Activated naive CD8-positive, alpha-beta T cell treated with anti-CD3 and anti-CD28 coated beads for 36 hours (primary cell): ENCODE results near the gene POFUT2. TPM values are rescaled to one million over a fixed set of nuclear protein-coding genes. Genes with fewer than 3 reads are reported as not detected.

Experiments
- DNase-seq: peaks from one replicate; pipeline ENCODE4 v3.0.0; 2021
- H3K27ac Mint-ChIP-seq: one replicate; pipeline ENCODE4 v1.8.0; 2022; ENCODE audit warnings: mild to moderate bottlenecking, moderate library complexity, mixed read lengths
- H3K27me3 Mint-ChIP-seq: one replicate; pipeline ENCODE4 v1.8.0; 2022; ENCODE audit warnings: mild to moderate bottlenecking, mixed read lengths
- H3K36me3 Mint-ChIP-seq: one replicate; pipeline ENCODE4 v1.8.0; 2021; ENCODE audit warnings: mild to moderate bottlenecking, mixed read lengths
- H3K4me1 Mint-ChIP-seq: one replicate; pipeline ENCODE4 v1.8.0; 2021; ENCODE audit warnings: mixed read lengths
- H3K4me3 Mint-ChIP-seq: one replicate; pipeline ENCODE4 v1.8.0; 2022; ENCODE audit warnings: mild to moderate bottlenecking, moderate library complexity, mixed read lengths
- H3K9me3 Mint-ChIP-seq: one replicate; pipeline ENCODE4 v1.8.0; 2022; ENCODE audit warnings: mixed read lengths
- total RNA-seq, 2 experiments: library from RNA; stranded (reverse); gene quantifications; one replicate each; pipeline ENCODE4 v1.2.3, GENCODE V29; 2021

Gene POFUT2
- total RNA-seq, 2 experiments from 2014 or later: 11.6 to 13.3 TPM

GRCh38 chr21:45289134-45289533, 1.4 kb upstream of the POFUT2 start:
- no peak for DNase-seq
- H3K4me1 Mint-ChIP-seq: peaks cover 11% of the 10 kb centered on the region
- no peaks in the 10 kb centered on the region for H3K27me3 Mint-ChIP-seq
- H3K27ac Mint-ChIP-seq: no peak overlapping the region
- no peaks in the 10 kb centered on the region for H3K9me3 Mint-ChIP-seq
- no peaks in the 10 kb centered on the region for H3K36me3 Mint-ChIP-seq
- H3K4me3 Mint-ChIP-seq: peak overlapping the region; percentile 35

- DNase-seq: no peak
These were observed 746 bp upstream of the POFUT2 start for GRCh38 chr21:45288441-45288841.

GRCh38 chr21:45286671-45287437, 841 bp downstream of the POFUT2 start:
- Mint-ChIP-seq H3K9me3 (no peaks in the 10 kb centered on the region), H3K4me3 (peak overlapping the region; percentile 83), H3K27ac (no peak overlapping the region), H3K4me1 (peaks cover 3% of the 10 kb centered on the region), H3K27me3 (no peaks in the 10 kb centered on the region), H3K36me3 (no peaks in the 10 kb centered on the region)
- no peak for DNase-seq

More at GRCh38 chr21:45288441-45288841, 746 bp upstream of the POFUT2 start:
- H3K27ac Mint-ChIP-seq: no peak overlapping the region
- H3K36me3 Mint-ChIP-seq: no peaks in the 10 kb centered on the region
- peaks cover 11% of the 10 kb centered on the region for H3K4me1 Mint-ChIP-seq
- no peaks in the 10 kb centered on the region for H3K9me3 Mint-ChIP-seq
- no peak overlapping the region for H3K4me3 Mint-ChIP-seq
- no peaks in the 10 kb centered on the region for H3K27me3 Mint-ChIP-seq

GRCh38 chr21:45285266-45285931, 2.3 kb downstream of the POFUT2 start:
- H3K4me1 Mint-ChIP-seq: peaks cover 3% of the 10 kb centered on the region
- no peaks in the 10 kb centered on the region for H3K9me3 Mint-ChIP-seq
- no peak overlapping the region for H3K4me3 Mint-ChIP-seq
- no peak overlapping the region for H3K27ac Mint-ChIP-seq
- no peaks in the 10 kb centered on the region for H3K36me3 Mint-ChIP-seq
- DNase-seq: no peak
- no peaks in the 10 kb centered on the region for H3K27me3 Mint-ChIP-seq

GRCh38 chr21:45284456-45284741, 3.3 kb downstream of the POFUT2 start:
- H3K4me3 Mint-ChIP-seq: no peak overlapping the region
- H3K36me3 Mint-ChIP-seq: no peaks in the 10 kb centered on the region
- H3K27ac Mint-ChIP-seq: no peak overlapping the region
- peaks cover 3% of the 10 kb centered on the region for H3K4me1 Mint-ChIP-seq
- DNase-seq: no peak
- no peaks in the 10 kb centered on the region for H3K9me3 Mint-ChIP-seq
- H3K27me3 Mint-ChIP-seq: no peaks in the 10 kb centered on the region

- DNase-seq: no peak
- Mint-ChIP-seq H3K36me3 (no peaks in the 10 kb centered on the region), H3K27me3 (no peaks in the 10 kb centered on the region), H3K27ac (no peak overlapping the region), H3K4me1 (peaks cover under 1% of the 10 kb centered on the region), H3K4me3 (no peak overlapping the region), H3K9me3 (no peaks in the 10 kb centered on the region)
These were observed 3.9 kb downstream of the POFUT2 start for GRCh38 chr21:45283611-45284455.

GRCh38 chr21:45283035-45283610, 4.6 kb downstream of the POFUT2 start:
- Mint-ChIP-seq H3K4me3 (no peak overlapping the region), H3K36me3 (no peaks in the 10 kb centered on the region), H3K27me3 (no peaks in the 10 kb centered on the region), H3K27ac (no peak overlapping the region), H3K4me1 (no peaks in the 10 kb centered on the region), H3K9me3 (no peaks in the 10 kb centered on the region)
- DNase-seq: no peak

- H3K4me3 Mint-ChIP-seq: no peak overlapping the region
- no peak for DNase-seq
- H3K9me3 Mint-ChIP-seq: no peaks in the 10 kb centered on the region
- no peaks in the 10 kb centered on the region for H3K4me1 Mint-ChIP-seq
- no peaks in the 10 kb centered on the region for H3K27me3 Mint-ChIP-seq
- no peaks in the 10 kb centered on the region for H3K36me3 Mint-ChIP-seq
- no peak overlapping the region for H3K27ac Mint-ChIP-seq
These were observed 5.2 kb downstream of the POFUT2 start for GRCh38 chr21:45282283-45283034.

GRCh38 chr21:45281411-45282282, 6.0 kb downstream of the POFUT2 start:
- no peaks in the 10 kb centered on the region for H3K4me1 Mint-ChIP-seq
- no peak overlapping the region for H3K27ac Mint-ChIP-seq
- no peak for DNase-seq
- no peaks in the 10 kb centered on the region for H3K27me3 Mint-ChIP-seq
- no peaks in the 10 kb centered on the region for H3K36me3 Mint-ChIP-seq
- H3K4me3 Mint-ChIP-seq: no peak overlapping the region
- no peaks in the 10 kb centered on the region for H3K9me3 Mint-ChIP-seq

- H3K4me1 Mint-ChIP-seq: no peaks in the 10 kb centered on the region
- no peak for DNase-seq
- H3K27ac Mint-ChIP-seq: no peak overlapping the region
- no peak overlapping the region for H3K4me3 Mint-ChIP-seq
- H3K9me3 Mint-ChIP-seq: no peaks in the 10 kb centered on the region
- no peaks in the 10 kb centered on the region for H3K36me3 Mint-ChIP-seq
- H3K27me3 Mint-ChIP-seq: no peaks in the 10 kb centered on the region
These were observed 6.7 kb downstream of the POFUT2 start for GRCh38 chr21:45280969-45281368.

- no peaks in the 10 kb centered on the region for H3K9me3 Mint-ChIP-seq
- H3K4me1 Mint-ChIP-seq: no peaks in the 10 kb centered on the region
- H3K27ac Mint-ChIP-seq: no peak overlapping the region
- DNase-seq: no peak
- H3K27me3 Mint-ChIP-seq: no peaks in the 10 kb centered on the region
- H3K4me3 Mint-ChIP-seq: no peak overlapping the region
- H3K36me3 Mint-ChIP-seq: no peaks in the 10 kb centered on the region
These were observed 7.4 kb downstream of the POFUT2 start for GRCh38 chr21:45280178-45280821.

- no peak overlapping the region for H3K4me3 Mint-ChIP-seq
- DNase-seq: no peak
- H3K9me3 Mint-ChIP-seq: no peaks in the 10 kb centered on the region
- no peaks in the 10 kb centered on the region for H3K36me3 Mint-ChIP-seq
- no peaks in the 10 kb centered on the region for H3K4me1 Mint-ChIP-seq
- H3K27ac Mint-ChIP-seq: no peak overlapping the region
- H3K27me3 Mint-ChIP-seq: no peaks in the 10 kb centered on the region
These were observed 8.1 kb downstream of the POFUT2 start for GRCh38 chr21:45279446-45280177.
